ENCODE measurements around the gene PLD1. TPM values are rescaled to one million over a fixed set of nuclear protein-coding genes. Genes with fewer than 3 reads are reported as not detected.
A peak's percentile ranks its signal among the peaks of the same experiment; 100 is the strongest.

The PLD1 gene
- total RNA-seq, 1 donor: 19.4 TPM

GRCh38 chr3:171825222-171825828, 15.0 kb upstream of the PLD1 start:
- TF ChIP-seq CTCF (IDR thresholded peaks at IDR 0.05; ENCODE audit: insufficient read depth, low read depth, low read length): no peak
- DNase-seq (ENCODE audit: low read depth): peak; percentile 100
- no peak overlapping the region for H3K4me3 ChIP-seq (ENCODE audit: low read depth, low read length)

DNA sequence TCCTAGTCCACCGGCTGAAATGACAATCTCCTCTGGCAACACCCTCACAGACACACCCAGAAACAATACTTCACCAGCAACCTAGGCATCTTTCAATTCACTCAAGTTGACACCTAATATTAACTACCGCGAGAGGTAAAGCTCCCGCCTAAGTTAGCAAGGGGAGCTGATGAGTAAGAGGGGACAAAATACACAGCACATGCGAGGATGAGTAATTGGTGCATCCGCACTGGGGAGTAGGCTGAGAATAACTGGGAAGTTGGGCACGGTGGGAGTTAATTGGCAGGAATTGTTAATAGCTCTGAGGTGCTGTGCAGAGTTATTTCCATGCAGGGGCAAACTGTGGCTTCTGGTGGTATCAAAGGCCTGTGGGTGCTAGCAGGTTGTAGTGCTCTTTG, 14.5 kb upstream of the PLD1 start:
- H3K4me3 ChIP-seq (ENCODE audit: low read depth, low read length): no peak overlapping the region
- peak; percentile 65 for DNase-seq (ENCODE audit: low read depth)
- TF ChIP-seq CTCF (IDR thresholded peaks at IDR 0.05; ENCODE audit: insufficient read depth, low read depth, low read length): no peak

- H3K4me3 ChIP-seq (ENCODE audit: low read depth, low read length): no peak overlapping the region
- TF ChIP-seq CTCF (IDR thresholded peaks at IDR 0.05; ENCODE audit: insufficient read depth, low read depth, low read length): no peak
- no peak for DNase-seq (ENCODE audit: low read depth)
Observed at GRCh38 chr3:171824116-171824515, 13.8 kb upstream of the PLD1 start.

DNA sequence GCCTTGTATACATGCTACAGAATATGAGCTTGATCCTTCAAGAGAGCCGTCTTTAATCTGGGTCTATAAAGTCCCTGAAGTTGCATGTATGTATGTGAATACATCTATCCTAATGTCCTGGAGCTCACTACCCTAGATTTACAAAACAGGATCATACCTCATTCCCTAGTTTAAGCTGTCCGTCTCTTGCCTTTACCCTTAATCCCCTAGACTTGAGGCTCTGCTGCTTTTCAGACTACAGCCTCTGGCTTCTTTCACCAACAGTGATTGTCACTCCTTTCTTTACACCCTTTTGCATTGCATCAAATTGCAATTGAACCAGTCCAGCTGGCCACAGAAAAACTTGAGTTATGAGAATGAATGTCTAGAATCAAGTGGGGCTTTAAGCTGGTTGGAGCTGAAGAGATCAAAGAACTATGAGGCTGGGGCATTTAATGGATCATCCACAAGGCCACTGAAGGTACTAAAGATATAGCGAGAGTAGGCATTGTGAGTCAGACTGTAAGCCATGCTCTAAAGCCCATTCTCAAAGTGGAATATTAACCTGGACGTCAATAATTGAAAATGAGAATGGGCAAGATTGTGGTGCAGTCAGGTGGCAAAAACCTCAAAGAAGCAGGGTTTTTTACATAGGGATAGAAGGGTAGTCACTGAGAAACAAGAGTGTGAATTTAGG, 12.3 kb upstream of the PLD1 start:
- no peak for DNase-seq (ENCODE audit: low read depth)
- H3K4me3 ChIP-seq (ENCODE audit: low read depth, low read length): no peak overlapping the region
- no peak for TF ChIP-seq CTCF (IDR thresholded peaks at IDR 0.05; ENCODE audit: insufficient read depth, low read depth, low read length)

GRCh38 chr3:171821778-171822358, 11.6 kb upstream of the PLD1 start:
- no peak overlapping the region for H3K4me3 ChIP-seq (ENCODE audit: low read depth, low read length)
- no peak for DNase-seq (ENCODE audit: low read depth)
- TF ChIP-seq CTCF (IDR thresholded peaks at IDR 0.05; ENCODE audit: insufficient read depth, low read depth, low read length): no peak

- TF ChIP-seq CTCF (IDR thresholded peaks at IDR 0.05; ENCODE audit: insufficient read depth, low read depth, low read length): no peak
- DNase-seq (ENCODE audit: low read depth): no peak
- no peak overlapping the region for H3K4me3 ChIP-seq (ENCODE audit: low read depth, low read length)
Observed at GRCh38 chr3:171821044-171821443, 10.8 kb upstream of the PLD1 start.
